Colonic mucosa (tissue), 4 donors: ENCODE data around the gene GRIK4. TPM values are rescaled to one million over a fixed set of nuclear protein-coding genes. Genes with fewer than 3 reads are reported as not detected.
"Not testable (repeated sequence)": the region's sequence is repeated elsewhere in the genome, so short reads cannot be mapped to it uniquely, and the experiment has no call there.

Source experiments
- DNase-seq: peaks from one replicate; pipeline ENCODE4 v3.0.0-alpha.2; 2020
- H3K27ac ChIP-seq: fragments of 200-600 bp; one replicate; pipeline ENCODE4 v1.8.0; 2021
- H3K27me3 ChIP-seq: fragments of 200-600 bp; one replicate; pipeline ENCODE4 v1.8.0; 2021
- H3K36me3 ChIP-seq: fragments of 200-600 bp; one replicate; pipeline ENCODE4 v1.8.0; 2021
- H3K4me1 ChIP-seq: fragments of 200-600 bp; one replicate; pipeline ENCODE4 v1.8.0; 2021; ENCODE audit warnings: mild to moderate bottlenecking
- H3K4me3 ChIP-seq: fragments of 200-600 bp; one replicate; pipeline ENCODE4 v1.8.0; 2021
- H3K9ac ChIP-seq, 2 donors: one replicate each; pipeline ENCODE4 v1.7.0; 2013; ENCODE audit warnings: control low read depth in 2 of 2, low read depth in 2 of 2, low read length in 2 of 2
- H3K9me3 ChIP-seq: fragments of 200-600 bp; one replicate; pipeline ENCODE4 v1.8.0; 2021
- intact Hi-C: fragments of 100-400 bp; cut with DNase I; formaldehyde crosslinking; loops from one replicate; pipeline ENCODE4 v1.14.1; 2022
- total RNA-seq, 2 donors: library from RNA; stranded (reverse); fragmentation: NEBNext Ultra II Directional in 1 of 2; extraction: Animal tissue kit (Norgen Biotek cat#: 25700) in 1 of 2; gene quantifications; one replicate each; pipeline ENCODE4 v1.2.1, GENCODE V29; 2021
- TF ChIP-seq, protein P1 (sequence below): fragments of 200-600 bp; IDR thresholded peaks from one replicate; pipeline ENCODE4 v1.8.0; 2022; ENCODE audit warnings: antibody characterized with exemption, mild to moderate bottlenecking
- donor health status: healthy.
- donor health status: DM: no; HTN: no; CAD: no.
- donor health status: DM: no; HTN: no; CAD: no.

Gene GRIK4
- total RNA-seq, 2 donors from 2014 or later, result 0.10 to 0.21 TPM

DNA sequence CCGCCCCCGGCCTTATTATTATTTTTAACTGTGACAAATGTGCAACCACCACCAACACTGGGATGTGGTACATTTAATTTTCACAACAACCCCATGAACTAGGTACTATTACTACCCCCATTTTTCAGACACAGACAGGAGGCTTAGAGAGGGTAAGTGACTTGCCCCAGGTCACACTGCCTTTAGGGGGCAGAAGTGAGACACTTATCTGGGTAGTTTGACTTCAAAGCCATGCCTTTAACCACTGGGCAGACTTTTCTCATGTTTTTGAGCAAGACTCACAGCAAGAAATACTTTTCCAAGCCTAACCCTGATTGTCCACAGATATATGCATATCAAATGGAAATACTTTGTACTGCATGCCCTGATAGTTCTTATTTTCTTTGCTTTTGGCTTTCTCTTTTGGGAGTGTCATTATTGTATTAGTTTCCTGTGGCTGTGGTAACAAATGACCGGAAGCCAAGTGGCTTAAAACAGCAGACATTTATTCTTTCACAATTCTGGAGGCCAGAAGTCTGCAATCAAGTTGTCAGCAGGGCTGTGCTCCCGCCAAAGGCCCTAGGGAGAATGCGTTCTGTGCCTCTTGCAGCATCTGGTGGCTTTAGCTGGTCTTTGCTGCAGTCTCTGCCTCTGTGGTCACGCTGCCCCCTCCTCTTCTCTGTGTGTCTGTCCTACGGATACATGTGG is 110.8 kb downstream of the GRIK4 start:
- H3K9ac ChIP-seq, result no peak overlapping the region
- H3K27me3 ChIP-seq, result no peaks in the 10 kb centered on the region
- intact Hi-C loops, result no loop called here
- no peak overlapping the region for H3K4me3 ChIP-seq
- no peak for DNase-seq
- H3K27ac ChIP-seq, result no peak overlapping the region
- TF ChIP-seq, protein P1, sequence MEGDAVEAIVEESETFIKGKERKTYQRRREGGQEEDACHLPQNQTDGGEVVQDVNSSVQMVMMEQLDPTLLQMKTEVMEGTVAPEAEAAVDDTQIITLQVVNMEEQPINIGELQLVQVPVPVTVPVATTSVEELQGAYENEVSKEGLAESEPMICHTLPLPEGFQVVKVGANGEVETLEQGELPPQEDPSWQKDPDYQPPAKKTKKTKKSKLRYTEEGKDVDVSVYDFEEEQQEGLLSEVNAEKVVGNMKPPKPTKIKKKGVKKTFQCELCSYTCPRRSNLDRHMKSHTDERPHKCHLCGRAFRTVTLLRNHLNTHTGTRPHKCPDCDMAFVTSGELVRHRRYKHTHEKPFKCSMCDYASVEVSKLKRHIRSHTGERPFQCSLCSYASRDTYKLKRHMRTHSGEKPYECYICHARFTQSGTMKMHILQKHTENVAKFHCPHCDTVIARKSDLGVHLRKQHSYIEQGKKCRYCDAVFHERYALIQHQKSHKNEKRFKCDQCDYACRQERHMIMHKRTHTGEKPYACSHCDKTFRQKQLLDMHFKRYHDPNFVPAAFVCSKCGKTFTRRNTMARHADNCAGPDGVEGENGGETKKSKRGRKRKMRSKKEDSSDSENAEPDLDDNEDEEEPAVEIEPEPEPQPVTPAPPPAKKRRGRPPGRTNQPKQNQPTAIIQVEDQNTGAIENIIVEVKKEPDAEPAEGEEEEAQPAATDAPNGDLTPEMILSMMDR, result no peak
- no peaks in the 10 kb centered on the region for H3K36me3 ChIP-seq
- no peaks in the 10 kb centered on the region for H3K9me3 ChIP-seq
- no peaks in the 10 kb centered on the region for H3K4me1 ChIP-seq

DNA sequence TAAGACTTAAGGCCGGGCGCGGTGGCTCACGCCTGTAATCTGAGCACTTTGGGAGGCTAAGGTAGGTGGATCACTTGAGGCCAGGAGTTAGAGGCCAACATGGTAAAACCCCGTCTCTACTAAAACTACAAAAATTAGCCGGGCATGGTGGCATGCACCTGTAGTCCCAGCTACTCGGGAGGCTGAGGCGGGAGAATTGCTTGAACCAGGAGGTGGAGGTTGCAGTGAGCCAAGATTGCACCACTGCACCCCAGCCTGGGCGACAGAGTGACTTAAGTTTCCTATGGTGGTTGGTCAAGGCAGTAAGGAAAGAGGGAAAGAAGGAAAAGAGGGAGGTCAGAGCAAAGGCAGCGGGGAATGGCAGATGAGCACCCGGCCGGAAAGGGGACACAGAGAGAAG is 113.4 kb downstream of the GRIK4 start:
- intact Hi-C loops, H3K9ac ChIP-seq, H3K4me1 ChIP-seq, H3K36me3 ChIP-seq, H3K27ac ChIP-seq, H3K27me3 ChIP-seq, DNase-seq, H3K4me3 ChIP-seq, H3K9me3 ChIP-seq: not testable (repeated sequence)

GRCh38 chr11:120625565-120625964 is 114.0 kb downstream of the GRIK4 start:
- TF ChIP-seq, protein P1, result no peak
- no peaks in the 10 kb centered on the region for H3K27me3 ChIP-seq
- H3K9ac ChIP-seq, result no peak overlapping the region
- no peaks in the 10 kb centered on the region for H3K36me3 ChIP-seq
- H3K27ac ChIP-seq, result no peak overlapping the region
- H3K4me3 ChIP-seq, result no peak overlapping the region
- intact Hi-C loops, result no loop called here
- no peaks in the 10 kb centered on the region for H3K4me1 ChIP-seq
- H3K9me3 ChIP-seq, result no peaks in the 10 kb centered on the region
- DNase-seq, result no peak

- Histone ChIP-seq H3K4me1 (no peaks in the 10 kb centered on the region), H3K9me3 (no peaks in the 10 kb centered on the region), H3K27me3 (no peaks in the 10 kb centered on the region), H3K4me3 (no peak overlapping the region), H3K9ac (no peak overlapping the region), H3K27ac (no peak overlapping the region), H3K36me3 (no peaks in the 10 kb centered on the region)
- DNase-seq, result no peak
- TF ChIP-seq, protein P1, result no peak
- intact Hi-C loops, result no loop called here
Observed at GRCh38 chr11:120626791-120627190, 115.2 kb downstream of the GRIK4 start.

- Histone ChIP-seq H3K36me3 (no peaks in the 10 kb centered on the region), H3K9me3 (no peaks in the 10 kb centered on the region), H3K4me1 (no peaks in the 10 kb centered on the region), H3K9ac (no peak overlapping the region), H3K4me3 (no peak overlapping the region), H3K27ac (no peak overlapping the region), H3K27me3 (no peaks in the 10 kb centered on the region)
- intact Hi-C loops, result no loop called here
- TF ChIP-seq, protein P1, result no peak
- DNase-seq, result no peak
Observed at GRCh38 chr11:120627327-120628163, 116.0 kb downstream of the GRIK4 start.
